ENCODE results near the gene PLAC9. TPM values are rescaled to one million over a fixed set of nuclear protein-coding genes. Genes with fewer than 3 reads are reported as not detected.
A peak's percentile ranks its signal among the peaks of the same experiment; 100 is the strongest.

PLAC9 gene
- total RNA-seq, 2 donors from 2014 or later, result 6.5 to 39.9 TPM

DNA sequence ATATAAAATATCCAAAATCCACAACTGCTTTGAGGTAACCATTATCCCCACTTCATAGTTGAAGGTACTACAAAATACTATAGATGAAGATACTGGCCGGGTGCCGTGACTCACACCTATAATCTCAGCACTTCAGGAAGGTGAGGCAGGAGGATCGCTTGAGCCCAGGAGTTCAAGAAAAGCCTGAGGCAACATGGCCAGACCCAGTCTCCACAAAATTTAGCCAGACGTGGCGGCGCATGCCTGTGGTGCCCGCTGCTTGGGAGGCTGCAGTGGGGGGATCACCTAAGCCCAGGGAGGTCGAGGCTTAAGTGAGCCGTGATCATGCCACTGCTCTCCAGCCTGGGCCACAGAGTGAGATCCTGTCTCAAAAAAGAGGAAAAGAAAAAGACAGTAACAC, 32.4 kb upstream of the PLAC9 start:
- TF ChIP-seq, protein P1, sequence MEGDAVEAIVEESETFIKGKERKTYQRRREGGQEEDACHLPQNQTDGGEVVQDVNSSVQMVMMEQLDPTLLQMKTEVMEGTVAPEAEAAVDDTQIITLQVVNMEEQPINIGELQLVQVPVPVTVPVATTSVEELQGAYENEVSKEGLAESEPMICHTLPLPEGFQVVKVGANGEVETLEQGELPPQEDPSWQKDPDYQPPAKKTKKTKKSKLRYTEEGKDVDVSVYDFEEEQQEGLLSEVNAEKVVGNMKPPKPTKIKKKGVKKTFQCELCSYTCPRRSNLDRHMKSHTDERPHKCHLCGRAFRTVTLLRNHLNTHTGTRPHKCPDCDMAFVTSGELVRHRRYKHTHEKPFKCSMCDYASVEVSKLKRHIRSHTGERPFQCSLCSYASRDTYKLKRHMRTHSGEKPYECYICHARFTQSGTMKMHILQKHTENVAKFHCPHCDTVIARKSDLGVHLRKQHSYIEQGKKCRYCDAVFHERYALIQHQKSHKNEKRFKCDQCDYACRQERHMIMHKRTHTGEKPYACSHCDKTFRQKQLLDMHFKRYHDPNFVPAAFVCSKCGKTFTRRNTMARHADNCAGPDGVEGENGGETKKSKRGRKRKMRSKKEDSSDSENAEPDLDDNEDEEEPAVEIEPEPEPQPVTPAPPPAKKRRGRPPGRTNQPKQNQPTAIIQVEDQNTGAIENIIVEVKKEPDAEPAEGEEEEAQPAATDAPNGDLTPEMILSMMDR (IDR thresholded peaks at IDR 0.05), result no peak
- no peak for TF ChIP-seq POLR2A (IDR thresholded peaks at IDR 0.05)
- ATAC-seq (no peak), DNase-seq (no peak)
- no peaks in the 10 kb centered on the region for H3K27me3 ChIP-seq
- intact Hi-C loops (cut with DNase I), result no loop called here
- H3K36me3 ChIP-seq (replicated peaks in 1 of 2; ENCODE audit: insufficient read depth in 1 of 2, low read depth in 2 of 2), result no peaks in the 10 kb centered on the region
- H3K4me1 ChIP-seq, result no peaks in the 10 kb centered on the region
- H3K9me3 ChIP-seq, result no peaks in the 10 kb centered on the region
- H3K4me3 ChIP-seq, result no peak overlapping the region
- WGBS, 2 donors, result 86 to 91% methylated on average over 9 of the region's 9 CpGs
- H3K27ac ChIP-seq, result no peak overlapping the region

DNA sequence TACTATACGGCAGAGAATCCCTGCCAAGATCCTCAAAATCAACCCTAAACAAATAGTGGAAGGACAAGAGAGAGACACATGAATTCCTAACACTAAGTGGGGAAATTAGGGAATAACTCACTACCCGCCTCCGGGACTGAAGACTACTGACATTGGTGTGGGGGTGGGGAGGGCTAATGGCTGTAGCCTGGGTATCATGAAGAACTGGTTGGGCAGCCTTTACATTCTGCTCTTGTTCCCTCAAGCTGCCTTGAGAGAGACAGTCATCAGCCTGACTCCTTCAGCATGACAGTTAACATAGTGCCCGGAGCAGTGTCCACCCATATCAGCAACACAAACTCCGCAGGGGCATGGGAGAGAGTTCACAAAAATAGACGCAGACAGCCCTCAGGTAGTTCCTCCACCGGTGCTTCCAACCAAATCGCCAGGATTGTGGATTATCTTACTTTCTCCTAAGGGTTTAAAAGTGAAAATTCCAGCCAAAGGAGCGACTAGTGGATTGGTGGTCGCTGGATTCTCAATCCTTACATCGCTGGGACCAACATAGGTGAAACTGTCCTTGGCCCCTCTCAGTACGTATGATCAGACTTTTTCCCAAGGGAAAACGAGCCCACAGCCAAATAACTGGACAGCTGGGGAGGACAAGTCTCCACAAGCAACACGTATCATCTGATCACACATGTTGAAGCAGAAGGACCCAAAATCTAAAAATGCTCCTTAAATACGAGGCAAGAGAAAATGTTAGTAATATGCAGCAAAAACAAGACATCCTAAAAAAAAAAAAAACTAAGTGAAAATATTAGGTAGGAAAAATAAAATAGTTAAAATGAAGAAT, 31.5 kb upstream of the PLAC9 start:
- WGBS, 2 donors, result 63 to 65% methylated on average over 15 of the region's 15 CpGs
- no peaks in the 10 kb centered on the region for H3K27me3 ChIP-seq
- ATAC-seq, result no peak
- no peaks in the 10 kb centered on the region for H3K9me3 ChIP-seq
- H3K4me1 ChIP-seq, result no peaks in the 10 kb centered on the region
- no peak overlapping the region for H3K27ac ChIP-seq
- H3K36me3 ChIP-seq (replicated peaks in 1 of 2; ENCODE audit: insufficient read depth in 1 of 2, low read depth in 2 of 2), result no peaks in the 10 kb centered on the region
- TF ChIP-seq, protein P1 (IDR thresholded peaks at IDR 0.05), result no peak
- TF ChIP-seq POLR2A (IDR thresholded peaks at IDR 0.05), result no peak
- peak in 1 of 4 donors; percentile 34 for DNase-seq
- H3K4me3 ChIP-seq, result no peak overlapping the region
- intact Hi-C loops (cut with DNase I), result no loop called here

DNA sequence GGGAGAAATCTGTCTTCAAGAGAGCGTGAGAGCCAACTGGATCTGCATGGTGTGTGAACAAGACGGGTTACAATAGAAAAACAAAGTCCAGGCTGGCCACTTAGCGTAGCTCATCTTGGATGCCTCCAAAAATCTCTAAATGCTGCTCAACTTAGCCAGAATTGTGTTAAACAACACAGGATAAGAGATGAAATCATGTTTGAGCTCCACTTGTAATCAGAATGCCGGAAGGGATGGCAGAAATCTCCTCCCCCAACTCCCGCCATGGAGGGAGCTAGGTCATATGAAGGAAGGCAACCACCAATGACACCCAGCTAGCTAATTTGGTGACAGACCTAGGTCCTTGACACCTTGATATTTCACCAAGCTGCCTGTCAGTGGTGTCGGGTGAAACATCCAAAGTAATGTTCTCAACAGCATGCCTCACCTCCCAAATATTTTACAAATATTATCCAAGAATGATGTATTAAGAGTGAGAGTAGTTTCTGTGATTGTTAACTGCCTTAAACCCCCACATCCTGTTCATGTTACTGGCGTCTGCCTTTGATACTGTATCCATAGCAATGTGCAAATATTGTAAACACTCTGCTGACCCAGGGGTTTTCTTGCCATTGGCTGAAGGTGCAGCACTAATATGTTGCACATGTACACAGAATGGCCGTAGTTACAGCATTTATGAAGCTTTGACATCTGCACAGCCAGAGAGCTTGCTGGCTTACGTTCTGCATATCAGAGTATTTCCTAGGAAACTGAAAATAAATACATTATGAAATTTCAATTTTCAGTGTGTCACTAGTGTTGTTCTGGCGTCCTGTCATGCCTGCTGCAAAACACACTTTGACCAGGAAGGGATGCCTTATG, 28.2 kb upstream of the PLAC9 start:
- peak; percentile 58 for ATAC-seq
- 55 to 63% methylated on average over 10 of the region's 10 CpGs for WGBS, 2 donors

DNA sequence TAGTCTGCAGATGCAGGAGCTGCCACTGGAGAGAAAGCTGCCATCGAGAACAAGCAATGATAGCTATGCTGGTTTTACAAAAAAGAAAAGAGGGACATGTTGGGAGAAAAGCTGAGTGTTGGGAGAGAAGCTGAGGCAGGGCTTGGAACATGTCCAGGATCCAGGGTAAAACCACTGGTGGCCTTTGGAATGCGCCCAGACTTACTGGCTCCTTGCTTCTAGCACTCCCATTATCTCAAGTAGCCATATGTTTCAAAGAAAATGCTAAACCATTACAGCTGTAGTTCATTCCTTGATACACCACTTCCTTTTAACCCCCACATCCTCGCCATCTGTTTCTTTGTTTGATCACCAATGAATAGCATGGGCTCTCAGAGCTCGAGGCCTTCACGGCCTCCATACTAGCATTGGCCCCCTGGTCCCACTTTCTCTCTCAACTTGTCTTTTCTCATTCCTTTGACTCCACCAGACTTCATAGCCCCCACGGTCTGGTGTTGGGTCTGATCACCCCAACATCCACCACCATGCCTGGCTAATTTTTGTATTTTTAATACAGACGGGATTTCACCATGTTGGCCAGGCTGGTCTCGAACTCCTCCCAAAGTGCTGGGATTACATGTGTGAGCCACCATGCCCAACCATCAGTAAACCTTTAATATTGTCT, 23.8 kb upstream of the PLAC9 start:
- H3K4me3 ChIP-seq, result no peak overlapping the region
- DNase-seq (no peak), ATAC-seq (no peak)
- peaks cover 22% of the 10 kb centered on the region for H3K4me1 ChIP-seq
- H3K9me3 ChIP-seq, result peaks cover 0 to 8% (median 0%) of the 10 kb centered on the region in 3 donors
- H3K36me3 ChIP-seq (replicated peaks in 1 of 2; ENCODE audit: insufficient read depth in 1 of 2, low read depth in 2 of 2), result no peaks in the 10 kb centered on the region
- H3K27me3 ChIP-seq, result no peaks in the 10 kb centered on the region
- H3K27ac ChIP-seq, result no peak overlapping the region
- intact Hi-C loops (cut with DNase I), result no loop called here
- WGBS, 2 donors, result 78 to 94% methylated on average over 8 of the region's 8 CpGs
- no peak for TF ChIP-seq POLR2A (IDR thresholded peaks at IDR 0.05)

More for the DNA sequence above, 28.2 kb upstream of the PLAC9 start:
- TF ChIP-seq, protein P1 (IDR thresholded peaks at IDR 0.05), result no peak
- TF ChIP-seq POLR2A (IDR thresholded peaks at IDR 0.05), result no peak
- DNase-seq, result peak in 1 of 4 donors; percentile 32
- Histone ChIP-seq H3K4me3 (no peak overlapping the region), H3K9me3 (peaks cover 0 to 6% (median 0%) of the 10 kb centered on the region in 3 donors), H3K27ac (no peak overlapping the region), H3K27me3 (no peaks in the 10 kb centered on the region), H3K4me1 (no peaks in the 10 kb centered on the region), H3K36me3 (replicated peaks in 1 of 2; ENCODE audit: insufficient read depth in 1 of 2, low read depth in 2 of 2) (no peaks in the 10 kb centered on the region)
- intact Hi-C loops (cut with DNase I), result no loop called here

DNA sequence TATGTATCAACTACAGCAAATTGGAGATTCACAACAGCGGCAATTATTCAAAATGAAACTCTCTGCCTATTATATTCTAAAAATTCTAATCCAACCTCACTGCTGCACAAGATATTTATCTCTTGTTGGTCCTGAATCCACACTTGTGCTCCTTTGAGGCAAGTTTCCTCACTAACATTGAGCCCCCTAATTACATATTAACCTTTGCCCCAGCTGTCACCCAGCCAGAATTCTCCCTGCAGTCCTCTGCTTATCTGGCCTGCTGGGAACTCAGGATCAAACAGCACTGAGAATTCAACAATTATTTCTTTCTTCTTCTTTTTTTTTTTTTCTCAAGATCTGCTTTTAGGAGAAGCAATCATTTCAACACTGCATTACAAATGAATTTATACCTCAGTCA, 21.5 kb upstream of the PLAC9 start:
- Histone ChIP-seq H3K36me3 (replicated peaks in 1 of 2; ENCODE audit: insufficient read depth in 1 of 2, low read depth in 2 of 2) (no peaks in the 10 kb centered on the region), H3K27ac (peak overlapping the region in 3 of 4 donors; percentile 50 to 81 (median 64)), H3K4me1 (peaks cover 22% of the 10 kb centered on the region), H3K27me3 (no peaks in the 10 kb centered on the region), H3K4me3 (no peak overlapping the region), H3K9me3 (peaks cover 0 to 8% (median 0%) of the 10 kb centered on the region in 3 donors)
- TF ChIP-seq, protein P1 (IDR thresholded peaks at IDR 0.05), result no peak
- TF ChIP-seq POLR2A (IDR thresholded peaks at IDR 0.05), result no peak
- 54 to 74% methylated on average over 1 of the region's 1 CpG for WGBS, 2 donors
- intact Hi-C loops (cut with DNase I), result no loop called here
- DNase-seq, result peak in 2 of 4 donors; percentile 36 to 54
- no peak for ATAC-seq

All from body of pancreas (tissue), 4 donors.